ENCODE results near the gene FKBP5. TPM values are rescaled to one million over a fixed set of nuclear protein-coding genes. Genes with fewer than 3 reads are reported as not detected.
"Not testable (repeated sequence)": the region's sequence is repeated elsewhere in the genome, so short reads cannot be mapped to it uniquely, and the experiment has no call there.

The FKBP5 gene
- total RNA-seq, 1 experiment from 2014 or later = 4.3 TPM

DNA sequence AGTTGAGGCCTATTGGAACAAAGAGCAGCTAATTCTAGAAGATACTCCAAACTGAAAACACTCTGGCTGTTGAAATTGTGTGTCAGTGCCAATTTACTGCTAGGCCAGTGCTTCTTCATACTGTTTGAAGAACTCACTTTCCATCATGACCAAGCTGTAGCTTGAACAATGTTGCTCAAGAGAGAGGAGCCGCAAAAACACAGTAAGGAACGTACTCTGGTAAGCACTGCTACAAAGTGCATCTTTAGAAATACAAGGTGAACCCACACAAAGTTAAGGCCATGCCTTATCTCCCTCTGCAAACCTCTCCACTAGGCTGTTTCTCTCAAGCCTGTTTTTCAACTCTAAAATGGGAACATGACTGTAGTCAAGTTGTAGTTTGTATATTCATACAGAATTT is 101.5 kb downstream of the FKBP5 start:
- in situ Hi-C loops (cut with HindIII; ENCODE audit: low pct_unique_long_range_greater_than_20kb, low sequenced_read_pairs) = no loop called here

DNA sequence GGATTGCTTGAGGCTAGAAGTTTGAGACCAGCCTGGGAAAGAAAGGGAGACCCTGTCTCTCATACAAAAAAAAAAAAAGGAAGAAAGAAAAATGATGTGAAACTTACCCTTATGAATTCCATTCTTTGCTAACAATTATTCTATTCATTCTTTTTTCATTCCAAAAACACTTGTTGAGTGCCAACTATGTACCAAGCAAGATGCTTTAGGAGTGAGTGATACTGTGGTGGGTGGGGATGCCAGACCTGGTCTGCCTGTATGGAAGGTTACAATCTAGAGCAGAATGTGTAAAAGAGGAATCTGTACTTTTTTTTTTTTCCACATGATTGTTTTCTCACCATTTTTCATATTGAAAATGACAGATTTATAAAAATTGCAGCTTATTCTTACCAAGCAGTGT is 102.2 kb downstream of the FKBP5 start:
- in situ Hi-C loops (cut with HindIII; ENCODE audit: low pct_unique_long_range_greater_than_20kb, low sequenced_read_pairs) = no loop called here
- DNase-seq (ENCODE audit: low read depth, low spot score) = no peak

More for the DNA sequence above, 101.5 kb downstream of the FKBP5 start:
- DNase-seq (ENCODE audit: low read depth, low spot score) = no peak

DNA sequence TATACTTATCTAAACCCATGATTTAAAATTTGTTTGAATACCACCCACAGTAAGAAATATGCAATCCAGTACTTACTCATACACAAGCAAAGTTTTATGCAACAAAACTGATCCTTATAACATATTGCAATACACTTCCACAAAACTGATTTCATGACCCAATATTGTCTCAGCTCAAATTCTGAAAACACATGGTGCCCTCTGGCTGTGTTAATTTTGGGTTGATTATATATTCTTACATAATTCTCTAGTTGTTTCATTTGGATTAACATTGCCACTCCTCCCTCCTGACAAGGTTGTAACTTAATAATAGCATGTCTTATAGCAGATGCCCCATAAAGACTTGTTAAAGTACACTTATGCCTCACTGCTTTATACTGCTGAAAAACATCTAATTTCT is 103.1 kb downstream of the FKBP5 start:
- no peak for DNase-seq (ENCODE audit: low read depth, low spot score)
- in situ Hi-C loops (cut with HindIII; ENCODE audit: low pct_unique_long_range_greater_than_20kb, low sequenced_read_pairs) = no loop called here

DNA sequence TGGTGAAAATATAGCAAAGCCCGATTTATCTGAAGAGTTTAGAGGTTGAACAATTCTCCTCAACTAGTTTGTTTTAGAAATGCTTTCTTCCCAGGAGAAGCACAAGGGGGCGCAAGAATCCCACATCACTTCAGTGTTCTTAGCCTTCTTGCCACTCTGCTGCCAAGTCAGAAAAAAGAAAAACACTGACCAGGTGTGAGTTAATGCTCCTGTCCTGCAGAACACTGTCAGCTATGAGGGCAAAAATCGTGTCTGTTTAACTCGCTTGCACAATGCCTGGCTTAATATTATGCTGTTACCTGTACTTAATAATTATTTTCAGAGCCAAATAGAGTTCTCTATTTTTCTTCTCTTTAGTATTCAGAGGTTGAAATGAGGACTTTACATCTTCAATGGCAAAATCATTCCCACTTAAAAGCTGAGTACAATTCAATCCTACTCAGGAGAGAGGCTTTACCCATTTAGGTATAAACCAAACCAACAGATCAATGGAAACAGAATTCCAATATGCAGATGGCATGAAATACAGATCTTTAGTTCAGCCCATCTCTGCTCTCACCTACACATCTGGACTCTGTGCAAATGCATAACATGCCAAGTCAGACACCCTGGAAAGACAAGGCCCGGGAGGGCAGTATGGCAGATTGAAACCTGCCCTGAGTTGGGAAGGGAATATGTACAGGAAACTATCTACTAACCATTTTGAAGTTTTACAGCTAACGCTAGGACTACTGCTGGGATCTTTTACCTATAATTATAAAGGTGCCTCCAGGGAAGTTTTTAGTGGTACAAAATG is 104.6 kb downstream of the FKBP5 start:
- peak; percentile 76 for DNase-seq (ENCODE audit: low read depth, low spot score)
- in situ Hi-C loops (cut with HindIII; ENCODE audit: low pct_unique_long_range_greater_than_20kb, low sequenced_read_pairs) = no loop called here

DNA sequence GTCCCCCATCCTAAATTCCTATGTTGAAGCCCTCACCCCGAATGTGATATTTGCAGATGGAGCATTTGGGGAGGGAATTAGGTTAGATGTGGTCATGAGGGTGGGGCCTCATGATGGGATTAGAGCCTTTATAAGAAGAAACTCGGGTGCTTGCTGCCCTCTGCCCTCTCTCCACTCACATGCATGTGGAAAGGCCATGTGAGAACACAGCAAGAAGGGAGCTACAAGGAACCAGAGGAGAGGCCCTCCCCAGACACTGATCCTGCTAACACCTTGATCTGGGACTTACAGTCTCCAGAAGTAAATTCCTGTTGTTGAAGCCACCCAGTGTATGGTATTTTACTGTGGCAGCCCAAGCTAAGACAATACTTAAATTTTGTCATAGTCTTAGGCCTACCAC is 106.4 kb downstream of the FKBP5 start:
- DNase-seq (ENCODE audit: low read depth, low spot score) = no peak
- in situ Hi-C loops (cut with HindIII; ENCODE audit: low pct_unique_long_range_greater_than_20kb, low sequenced_read_pairs) = no loop called here

DNA sequence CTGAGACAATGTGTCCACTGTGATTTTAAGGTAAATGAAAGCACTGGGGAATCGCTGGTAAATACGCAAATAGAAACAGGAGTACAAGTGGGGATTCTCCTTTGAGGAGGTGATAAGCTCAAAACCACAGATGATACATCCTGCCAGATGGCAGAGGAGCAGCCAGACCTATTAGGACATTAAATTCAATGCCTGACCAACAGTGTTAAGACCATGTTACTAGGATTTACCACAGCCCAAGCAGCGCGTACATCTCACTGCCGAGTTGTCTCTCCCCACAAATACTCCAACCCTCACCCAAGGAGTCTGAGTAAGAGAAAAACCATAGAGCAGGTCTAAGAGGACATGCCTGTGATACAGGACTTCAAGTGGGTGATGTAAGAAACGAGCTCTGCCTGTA is 107.1 kb downstream of the FKBP5 start:
- in situ Hi-C loops (cut with HindIII; ENCODE audit: low pct_unique_long_range_greater_than_20kb, low sequenced_read_pairs) = no loop called here
- DNase-seq (ENCODE audit: low read depth, low spot score) = no peak

DNA sequence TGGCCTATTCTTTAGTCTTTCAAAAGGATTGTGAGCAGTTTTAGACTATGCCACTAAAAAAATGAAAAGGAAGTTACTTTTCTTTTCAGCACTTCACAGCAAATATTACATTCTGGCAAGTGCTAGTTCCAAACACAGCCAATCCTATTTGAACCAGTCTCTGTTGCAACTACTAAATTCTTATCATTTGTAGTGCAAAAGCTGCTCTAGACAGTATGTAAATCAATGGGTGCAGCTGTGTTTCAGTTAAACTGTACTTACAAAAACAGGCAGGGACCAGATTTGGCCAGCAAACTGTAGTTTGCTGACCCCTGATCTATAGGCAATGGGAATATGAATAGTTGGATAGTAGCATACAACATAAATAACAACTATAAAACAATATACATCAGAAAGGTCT is 107.9 kb downstream of the FKBP5 start:
- in situ Hi-C loops (cut with HindIII; ENCODE audit: low pct_unique_long_range_greater_than_20kb, low sequenced_read_pairs) = no loop called here
- DNase-seq (ENCODE audit: low read depth, low spot score) = no peak

DNA sequence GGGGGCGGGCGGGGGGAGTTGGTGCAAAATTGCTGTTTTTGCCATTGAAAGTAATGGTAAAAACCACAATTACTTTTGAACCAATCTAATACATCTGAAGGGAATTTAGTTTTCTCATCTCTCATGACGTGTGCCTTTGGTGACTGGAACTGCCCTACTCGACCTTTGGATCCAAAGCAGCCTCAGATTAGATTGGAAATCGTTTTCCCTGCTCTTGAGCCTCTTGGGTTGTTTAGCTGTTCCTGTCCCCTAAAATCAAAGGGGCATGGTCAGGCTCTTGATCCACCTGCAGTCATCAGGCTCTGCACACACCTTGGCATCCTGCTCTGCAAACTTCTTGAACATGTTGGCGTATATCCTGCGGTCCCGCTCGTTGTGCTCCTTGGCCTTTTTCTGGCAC is 112.0 kb downstream of the FKBP5 start:
- no peak for DNase-seq (ENCODE audit: low read depth, low spot score)
- in situ Hi-C loops (cut with HindIII; ENCODE audit: low pct_unique_long_range_greater_than_20kb, low sequenced_read_pairs) = no loop called here

DNA sequence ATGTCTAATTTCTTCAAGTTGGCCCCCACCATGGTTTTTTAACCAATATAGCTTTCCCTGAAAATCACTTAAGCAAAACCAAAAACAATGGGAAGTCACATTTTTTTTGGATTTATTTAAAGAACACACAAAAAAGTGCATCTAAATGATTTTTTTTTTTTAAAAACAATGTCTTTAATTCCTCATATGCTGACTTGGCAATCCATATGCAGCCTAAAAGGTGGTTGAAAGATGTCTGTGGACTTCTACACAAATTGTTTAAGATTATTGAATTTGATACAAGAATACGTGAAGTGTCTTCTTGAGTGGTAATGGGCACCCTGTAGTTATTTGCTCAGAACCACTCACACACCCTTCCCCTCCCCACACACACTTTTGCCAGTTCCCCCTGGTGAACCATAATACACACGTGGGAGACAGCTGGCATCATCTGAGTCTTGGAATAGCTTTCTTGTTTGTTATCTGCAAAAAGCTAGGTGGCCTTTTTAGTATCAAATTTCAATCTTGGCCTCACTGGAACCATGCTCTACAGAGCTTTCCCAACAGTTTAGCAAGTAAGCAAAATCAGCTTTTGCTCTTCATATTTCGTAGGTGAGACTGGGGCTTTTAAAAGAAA is 115.1 kb downstream of the FKBP5 start:
- DNase-seq (ENCODE audit: low read depth, low spot score) = no peak
- in situ Hi-C loops (cut with HindIII; ENCODE audit: low pct_unique_long_range_greater_than_20kb, low sequenced_read_pairs) = no loop called here

DNA sequence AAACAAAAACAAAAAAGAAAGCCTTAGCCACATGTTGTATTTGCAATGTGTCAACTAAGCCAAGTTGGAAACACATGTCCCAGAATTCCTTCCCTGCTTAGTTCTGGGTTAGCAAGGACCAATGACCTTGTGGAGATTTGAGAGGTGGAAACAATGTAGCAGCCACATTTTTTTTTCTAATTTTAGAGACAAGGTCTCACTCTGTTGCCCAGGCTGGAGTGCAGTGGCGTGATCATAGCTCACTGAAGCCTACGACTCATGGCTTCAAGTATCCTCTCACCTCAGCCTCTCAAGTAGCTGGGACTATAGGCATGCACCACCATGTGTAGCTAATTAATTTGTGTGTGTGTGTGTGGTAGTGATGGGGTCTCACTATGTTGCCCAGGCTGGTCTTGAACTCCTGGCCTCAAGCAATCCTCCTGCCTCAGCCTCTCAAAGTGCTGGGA is 117.8 kb downstream of the FKBP5 start:
- DNase-seq (ENCODE audit: low read depth, low spot score); in situ Hi-C loops (cut with HindIII; ENCODE audit: low pct_unique_long_range_greater_than_20kb, low sequenced_read_pairs): not testable (repeated sequence)

DNA sequence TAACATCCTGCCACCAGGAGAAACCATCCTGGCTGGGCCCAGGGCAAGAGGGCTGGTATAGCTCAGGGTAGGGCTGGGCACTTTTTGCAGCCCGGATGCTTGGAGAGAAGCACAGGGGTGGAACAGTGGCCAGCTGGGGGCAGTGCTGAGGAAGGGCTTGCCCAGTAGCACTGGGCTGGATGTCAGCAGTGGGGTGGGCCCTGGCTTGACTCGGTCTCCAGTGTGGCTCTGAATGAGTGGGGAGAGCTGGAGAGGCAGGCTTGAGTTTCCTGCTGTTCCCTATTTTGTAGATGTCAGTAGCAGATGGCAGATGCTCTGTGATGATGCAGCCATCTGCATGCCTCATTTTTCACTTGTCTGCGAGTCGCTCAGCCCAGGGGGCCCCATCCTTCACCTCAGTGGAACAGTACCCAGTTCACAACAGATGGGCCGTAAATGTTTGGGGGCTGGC is 119.7 kb downstream of the FKBP5 start:
- in situ Hi-C loops (cut with HindIII; ENCODE audit: low pct_unique_long_range_greater_than_20kb, low sequenced_read_pairs) = no loop called here
- peak; percentile 50 for DNase-seq (ENCODE audit: low read depth, low spot score)

DNA sequence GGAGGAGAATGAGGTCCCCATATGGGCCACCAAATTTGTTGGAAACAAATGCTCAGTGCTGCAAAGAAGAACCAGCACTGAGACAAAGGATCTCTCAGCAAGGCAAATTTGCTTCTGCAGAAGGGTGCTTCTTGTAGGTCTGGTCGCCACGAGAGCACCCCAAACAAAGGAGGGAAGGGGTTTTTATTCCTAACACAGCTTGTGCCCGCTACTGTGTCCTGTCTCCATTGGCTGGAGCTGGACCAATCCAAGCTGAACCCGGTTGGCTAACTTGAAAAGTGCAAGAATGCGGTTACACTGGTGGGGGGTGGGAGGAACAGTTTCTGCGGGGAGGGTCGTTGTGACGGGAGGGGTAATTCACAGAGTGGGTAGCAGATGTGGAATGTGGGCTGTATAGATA is 121.9 kb downstream of the FKBP5 start:
- in situ Hi-C loops (cut with HindIII; ENCODE audit: low pct_unique_long_range_greater_than_20kb, low sequenced_read_pairs) = no loop called here
- DNase-seq (ENCODE audit: low read depth, low spot score) = no peak

DNA sequence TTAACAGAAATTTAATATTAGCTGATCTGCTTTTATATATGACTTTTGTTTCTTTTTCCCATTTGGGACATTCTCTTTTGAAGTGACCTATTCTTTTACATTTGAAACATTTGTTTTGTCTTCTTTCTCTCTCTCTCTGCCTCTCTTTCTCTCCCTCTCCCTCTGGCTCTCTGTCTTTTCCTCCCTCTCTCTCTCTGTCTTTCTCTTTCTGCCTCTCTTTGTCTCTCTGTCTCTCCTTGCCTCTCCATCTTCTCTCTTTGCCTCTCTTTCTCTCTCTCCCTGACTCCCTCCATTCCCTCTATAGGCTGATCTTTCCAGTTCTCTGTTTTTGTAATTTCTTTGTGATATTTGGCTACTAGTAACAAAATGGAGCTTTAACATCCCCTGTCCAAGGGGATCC is 124.0 kb downstream of the FKBP5 start:
- DNase-seq (ENCODE audit: low read depth, low spot score) = no peak
- in situ Hi-C loops (cut with HindIII; ENCODE audit: low pct_unique_long_range_greater_than_20kb, low sequenced_read_pairs) = no loop called here

DNA sequence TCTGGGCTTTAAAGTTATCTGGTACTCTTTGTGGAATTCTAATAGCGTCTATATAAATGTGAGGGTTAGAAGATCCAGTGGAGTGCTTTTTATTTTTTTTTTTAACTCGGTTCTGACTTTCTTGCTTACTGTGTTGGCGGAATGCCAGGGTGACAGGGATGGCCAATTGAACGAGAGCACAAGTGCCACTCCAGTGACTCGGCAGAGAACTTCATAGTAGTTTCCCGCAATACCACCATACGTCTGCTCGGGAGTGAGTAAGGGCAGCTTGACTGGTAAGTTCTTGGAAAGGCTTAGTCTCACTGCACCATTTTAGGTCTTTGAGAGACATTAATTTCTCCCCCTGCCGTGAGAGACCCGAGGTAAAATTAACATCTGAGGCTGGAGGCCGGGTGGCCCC is 126.7 kb downstream of the FKBP5 start:
- in situ Hi-C loops (cut with HindIII; ENCODE audit: low pct_unique_long_range_greater_than_20kb, low sequenced_read_pairs) = no loop called here
- DNase-seq (ENCODE audit: low read depth, low spot score) = no peak

DNA sequence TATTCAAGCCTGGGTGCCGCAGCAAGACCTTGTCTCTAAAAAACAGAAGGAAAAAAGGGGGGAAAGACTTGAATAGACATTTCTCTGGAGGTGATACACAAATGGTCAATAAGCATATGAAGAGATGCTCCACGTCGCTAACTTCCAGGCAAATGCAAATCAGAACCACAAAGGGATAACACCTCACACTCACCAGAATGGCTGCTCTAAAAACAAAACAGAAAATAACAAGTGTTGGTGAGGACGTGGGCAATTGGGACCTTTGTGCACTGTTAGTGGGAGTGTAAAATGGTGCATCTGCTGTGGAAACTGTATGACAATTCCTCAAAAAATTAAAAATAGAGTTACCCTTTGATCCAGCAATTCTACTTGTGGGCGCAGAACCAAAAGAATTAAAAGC is 127.6 kb downstream of the FKBP5 start:
- in situ Hi-C loops (cut with HindIII; ENCODE audit: low pct_unique_long_range_greater_than_20kb, low sequenced_read_pairs) = no loop called here
- DNase-seq (ENCODE audit: low read depth, low spot score) = no peak

DNA sequence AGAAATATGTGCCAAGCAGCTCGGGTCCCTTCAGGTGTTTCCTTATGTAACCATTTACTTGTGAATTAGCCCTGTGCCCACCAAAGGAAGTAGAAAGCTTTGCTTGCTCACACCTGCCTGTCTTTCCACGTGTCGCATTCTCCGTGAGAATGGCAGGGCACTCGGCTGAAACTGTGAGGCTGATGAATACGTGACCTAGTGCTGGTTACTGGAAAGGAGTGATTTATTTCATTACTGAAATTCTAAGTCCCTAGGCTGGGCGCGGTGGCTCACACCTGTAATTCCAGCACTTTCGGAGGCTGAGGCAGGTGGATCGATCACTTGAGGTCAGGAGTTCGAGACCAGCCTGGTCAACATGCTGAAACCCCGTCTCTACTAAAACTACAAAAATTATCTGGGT is 130.1 kb downstream of the FKBP5 start:
- no peak for DNase-seq (ENCODE audit: low read depth, low spot score)
- in situ Hi-C loops (cut with HindIII; ENCODE audit: low pct_unique_long_range_greater_than_20kb, low sequenced_read_pairs) = no loop called here

DNA sequence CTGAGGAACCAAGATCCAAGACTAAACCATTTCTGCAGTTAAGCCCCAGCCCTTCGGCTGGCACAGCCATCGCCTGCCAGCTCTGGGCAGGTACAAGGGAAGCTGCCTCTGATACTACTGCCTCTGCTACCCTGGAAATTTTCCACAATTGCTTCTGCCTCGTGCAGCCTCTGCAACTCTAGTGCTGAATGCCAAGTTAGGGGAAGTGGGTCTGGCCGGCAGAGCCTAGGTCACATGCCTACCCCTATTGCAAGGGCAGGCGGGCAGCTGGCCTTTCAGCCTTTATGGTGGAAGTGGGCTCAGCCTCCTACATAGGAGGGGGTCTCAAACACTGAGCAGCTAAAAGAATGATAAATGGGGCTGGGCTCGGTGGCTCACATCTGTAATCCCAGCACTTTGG is 131.5 kb downstream of the FKBP5 start:
- no peak for DNase-seq (ENCODE audit: low read depth, low spot score)
- in situ Hi-C loops (cut with HindIII; ENCODE audit: low pct_unique_long_range_greater_than_20kb, low sequenced_read_pairs) = no loop called here

DNA sequence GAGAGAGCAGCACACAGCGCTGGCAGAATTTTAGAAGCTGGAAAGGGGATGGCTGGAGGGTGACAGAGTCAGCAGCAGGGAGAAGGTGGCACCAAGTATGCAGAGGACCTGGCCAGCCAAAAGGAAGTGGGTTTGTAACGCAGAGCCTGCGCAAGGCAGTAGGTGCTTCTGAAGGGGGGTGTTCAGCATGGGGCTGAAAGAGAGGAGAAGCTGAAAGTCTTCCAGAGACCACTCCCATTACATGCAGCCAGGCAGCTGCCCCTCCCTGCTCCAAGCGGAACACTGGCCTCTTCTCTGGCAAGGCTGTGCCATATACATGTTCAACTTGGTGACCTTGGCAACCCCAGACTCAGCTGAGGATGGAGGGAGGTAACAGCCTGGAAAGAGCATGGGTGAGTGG is 133.9 kb downstream of the FKBP5 start:
- no peak for DNase-seq (ENCODE audit: low read depth, low spot score)
- in situ Hi-C loops (cut with HindIII; ENCODE audit: low pct_unique_long_range_greater_than_20kb, low sequenced_read_pairs) = no loop called here

DNA sequence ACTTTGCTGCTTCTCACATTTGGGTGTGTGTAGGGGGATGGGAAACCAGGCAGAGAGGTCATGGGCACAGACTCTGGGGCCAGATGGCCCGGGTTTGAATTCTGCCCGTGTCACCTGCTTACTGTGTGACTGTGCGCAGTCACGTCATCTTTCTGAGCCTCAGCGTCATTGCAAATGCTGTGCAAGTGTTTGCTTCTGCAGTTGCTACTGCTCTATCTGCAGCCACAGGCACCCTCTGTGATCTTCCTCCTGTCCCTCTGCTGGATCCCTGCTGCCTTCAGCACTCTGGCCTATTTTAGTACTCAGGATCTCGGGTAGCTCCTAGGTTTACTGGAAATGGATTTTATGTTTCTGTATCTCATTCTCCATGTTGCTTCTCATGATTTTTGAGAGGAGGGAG is 135.4 kb downstream of the FKBP5 start:
- no peak for DNase-seq (ENCODE audit: low read depth, low spot score)
- in situ Hi-C loops (cut with HindIII; ENCODE audit: low pct_unique_long_range_greater_than_20kb, low sequenced_read_pairs) = no loop called here

Measured in SK-MEL-5 (cell line).